Measurements from ENCODE around the gene UBE2D1.

UBE2D1 gene

DNA sequence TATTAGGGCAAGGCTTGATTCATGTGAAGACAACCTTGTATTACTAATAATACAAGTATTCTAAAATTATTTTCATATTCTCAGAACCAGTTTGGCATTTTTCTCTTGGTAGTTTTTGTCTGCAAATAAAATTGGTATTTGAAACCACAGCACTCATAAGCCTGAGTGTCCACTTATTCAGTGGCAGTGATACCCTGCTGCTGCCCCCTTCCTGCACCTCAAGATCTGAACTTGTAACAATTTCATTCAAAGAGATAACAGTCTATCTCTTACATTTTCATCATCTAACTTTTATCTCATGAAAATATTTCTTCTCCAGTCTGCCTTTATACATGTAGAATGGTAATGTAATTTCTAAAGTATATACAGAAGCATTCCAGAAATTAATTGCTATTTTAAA lies 59.7 kb downstream of the UBE2D1 start:
- H3K27ac ChIP-seq = no peak overlapping the region
- no peak for TF ChIP-seq ZFX (IDR thresholded peaks at IDR 0.05; ENCODE audit: borderline replicate concordance)
- TF ChIP-seq, protein P1, sequence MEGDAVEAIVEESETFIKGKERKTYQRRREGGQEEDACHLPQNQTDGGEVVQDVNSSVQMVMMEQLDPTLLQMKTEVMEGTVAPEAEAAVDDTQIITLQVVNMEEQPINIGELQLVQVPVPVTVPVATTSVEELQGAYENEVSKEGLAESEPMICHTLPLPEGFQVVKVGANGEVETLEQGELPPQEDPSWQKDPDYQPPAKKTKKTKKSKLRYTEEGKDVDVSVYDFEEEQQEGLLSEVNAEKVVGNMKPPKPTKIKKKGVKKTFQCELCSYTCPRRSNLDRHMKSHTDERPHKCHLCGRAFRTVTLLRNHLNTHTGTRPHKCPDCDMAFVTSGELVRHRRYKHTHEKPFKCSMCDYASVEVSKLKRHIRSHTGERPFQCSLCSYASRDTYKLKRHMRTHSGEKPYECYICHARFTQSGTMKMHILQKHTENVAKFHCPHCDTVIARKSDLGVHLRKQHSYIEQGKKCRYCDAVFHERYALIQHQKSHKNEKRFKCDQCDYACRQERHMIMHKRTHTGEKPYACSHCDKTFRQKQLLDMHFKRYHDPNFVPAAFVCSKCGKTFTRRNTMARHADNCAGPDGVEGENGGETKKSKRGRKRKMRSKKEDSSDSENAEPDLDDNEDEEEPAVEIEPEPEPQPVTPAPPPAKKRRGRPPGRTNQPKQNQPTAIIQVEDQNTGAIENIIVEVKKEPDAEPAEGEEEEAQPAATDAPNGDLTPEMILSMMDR (IDR thresholded peaks at IDR 0.05) = no peak

- no peak overlapping the region for H3K27ac ChIP-seq
- TF ChIP-seq ZFX (IDR thresholded peaks at IDR 0.05; ENCODE audit: borderline replicate concordance) = no peak
- TF ChIP-seq, protein P1 (IDR thresholded peaks at IDR 0.05) = no peak
Measured at GRCh38 chr10:58396057-58396456, 61.3 kb downstream of the UBE2D1 start.

GRCh38 chr10:58397830-58398229 lies 63.0 kb downstream of the UBE2D1 start:
- H3K27ac ChIP-seq = no peak overlapping the region
- no peak for TF ChIP-seq ZFX (IDR thresholded peaks at IDR 0.05; ENCODE audit: borderline replicate concordance)
- TF ChIP-seq, protein P1 (IDR thresholded peaks at IDR 0.05) = no peak

GRCh38 chr10:58399410-58399809 lies 64.6 kb downstream of the UBE2D1 start:
- no peak overlapping the region for H3K27ac ChIP-seq
- TF ChIP-seq, protein P1 (IDR thresholded peaks at IDR 0.05) = no peak
- no peak for TF ChIP-seq ZFX (IDR thresholded peaks at IDR 0.05; ENCODE audit: borderline replicate concordance)

DNA sequence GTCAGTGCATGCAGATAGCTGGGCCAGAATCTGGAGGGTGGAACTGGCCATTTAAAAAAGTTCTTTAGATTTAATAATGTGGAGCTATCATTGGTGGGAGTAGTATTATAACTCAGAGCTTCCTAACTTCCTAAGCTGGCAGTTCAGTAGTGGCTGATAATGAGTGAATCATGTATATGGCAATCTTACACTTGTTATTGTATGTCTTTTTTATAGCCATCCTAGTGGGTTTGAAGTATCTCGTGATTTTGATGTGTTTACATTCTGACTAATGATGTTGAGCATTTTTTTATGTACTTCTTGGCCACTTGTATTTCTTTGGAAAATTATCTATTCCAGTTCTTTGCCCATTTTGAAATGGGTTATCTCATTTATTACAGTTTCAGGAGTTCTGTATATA lies 65.8 kb downstream of the UBE2D1 start:
- H3K27ac ChIP-seq = no peak overlapping the region
- TF ChIP-seq, protein P1 (IDR thresholded peaks at IDR 0.05) = no peak
- TF ChIP-seq ZFX (IDR thresholded peaks at IDR 0.05; ENCODE audit: borderline replicate concordance) = no peak

- no peak for TF ChIP-seq ZFX (IDR thresholded peaks at IDR 0.05; ENCODE audit: borderline replicate concordance)
- TF ChIP-seq, protein P1 (IDR thresholded peaks at IDR 0.05) = no peak
- no peak overlapping the region for H3K27ac ChIP-seq
Measured at GRCh38 chr10:58404001-58404400, 69.2 kb downstream of the UBE2D1 start.

- no peak for TF ChIP-seq ZFX (IDR thresholded peaks at IDR 0.05; ENCODE audit: borderline replicate concordance)
- TF ChIP-seq, protein P1 (IDR thresholded peaks at IDR 0.05) = no peak
- H3K27ac ChIP-seq = no peak overlapping the region
Measured at GRCh38 chr10:58409956-58410610, 75.3 kb downstream of the UBE2D1 start.

All from 22Rv1 (cell line).